Activated naive CD4-positive, alpha-beta T cell (primary cell): ENCODE measurements around the gene SIRPA.
"Not testable (repeated sequence)": the region's sequence is repeated elsewhere in the genome, so short reads cannot be mapped to it uniquely, and the experiment has no call there.

Source experiments
- DNase-seq, 4 experiments: peaks; one replicate each; lab custom pipeline; 2025; lab: John Stamatoyannopoulos, UW

The SIRPA gene

DNA sequence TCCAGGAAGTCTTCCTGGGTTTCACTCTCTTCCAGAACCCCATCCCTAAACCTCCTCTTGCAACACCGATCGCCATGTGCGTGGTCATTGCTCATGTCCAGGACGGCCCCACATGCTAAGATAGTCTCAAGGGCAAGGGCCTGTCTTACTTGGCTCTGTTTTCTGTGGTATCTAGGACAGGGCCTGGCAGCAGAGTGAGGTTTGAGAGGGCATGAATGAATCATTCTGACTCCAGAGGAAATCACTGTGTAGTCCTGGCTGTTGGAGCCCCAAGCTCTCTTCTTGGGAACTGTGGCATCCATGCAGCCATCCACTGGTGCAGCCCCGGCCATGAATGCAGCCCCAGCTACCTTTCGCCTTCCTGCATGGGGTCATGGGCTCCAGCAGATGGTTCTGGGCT, 12.4 kb downstream of the SIRPA start:
- no peak for DNase-seq

DNA sequence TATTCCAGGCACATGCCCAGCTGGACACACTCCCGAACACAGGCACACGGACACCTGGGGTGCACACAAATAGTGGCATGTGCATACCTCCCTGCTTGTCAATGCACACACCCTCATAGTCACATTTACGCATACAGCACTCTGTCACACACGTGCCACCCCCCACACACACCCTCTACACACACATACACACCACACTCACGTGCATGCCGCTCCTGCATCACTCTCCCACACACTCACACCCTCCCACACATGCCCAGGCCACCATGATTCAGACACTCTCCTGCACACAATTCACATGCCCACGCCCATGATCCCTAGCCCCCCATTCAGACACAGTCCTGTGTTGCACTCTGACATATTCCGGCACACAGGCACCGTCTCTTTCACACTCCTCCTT, 13.0 kb downstream of the SIRPA start:
- DNase-seq: no peak

DNA sequence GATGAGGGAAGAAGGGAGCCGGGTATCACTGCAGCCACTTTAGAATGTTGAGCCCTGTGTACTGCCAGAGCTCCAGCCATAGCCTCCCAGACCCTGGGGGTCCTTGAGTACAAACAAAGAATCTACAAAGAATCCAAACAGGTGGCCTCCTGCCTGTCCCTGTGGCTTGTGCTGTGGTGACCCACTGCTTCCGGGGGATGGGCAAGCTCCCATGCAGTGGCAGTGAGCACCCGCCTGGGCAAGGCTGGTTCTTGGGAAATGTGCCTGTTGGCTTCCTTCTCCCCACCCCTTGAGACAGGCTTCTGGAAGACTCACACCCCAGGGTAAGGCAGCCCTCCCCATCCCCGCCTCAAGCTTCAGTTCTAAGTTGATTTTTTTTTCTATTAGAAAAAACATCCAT, 13.9 kb downstream of the SIRPA start:
- no peak for DNase-seq

DNA sequence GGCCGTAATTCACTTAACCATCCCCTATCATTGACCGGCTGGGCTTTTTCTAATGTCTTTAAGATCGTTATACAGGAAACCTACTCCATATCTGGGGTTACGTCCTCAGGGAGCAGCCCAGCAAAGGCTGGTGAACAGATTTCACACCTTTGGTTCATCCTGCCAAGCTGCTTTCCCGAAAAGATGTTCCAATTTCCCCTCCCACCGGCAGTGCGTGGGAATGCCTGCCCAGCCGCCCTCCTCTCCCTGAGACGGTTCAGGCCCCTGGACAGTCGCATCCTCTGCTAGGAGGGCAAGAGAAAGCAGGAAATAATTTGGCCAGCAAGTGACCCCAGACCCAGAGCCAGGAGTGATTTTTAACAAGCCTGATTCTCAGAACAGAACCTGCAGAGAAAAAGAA, 16.3 kb downstream of the SIRPA start:
- DNase-seq: no peak

DNA sequence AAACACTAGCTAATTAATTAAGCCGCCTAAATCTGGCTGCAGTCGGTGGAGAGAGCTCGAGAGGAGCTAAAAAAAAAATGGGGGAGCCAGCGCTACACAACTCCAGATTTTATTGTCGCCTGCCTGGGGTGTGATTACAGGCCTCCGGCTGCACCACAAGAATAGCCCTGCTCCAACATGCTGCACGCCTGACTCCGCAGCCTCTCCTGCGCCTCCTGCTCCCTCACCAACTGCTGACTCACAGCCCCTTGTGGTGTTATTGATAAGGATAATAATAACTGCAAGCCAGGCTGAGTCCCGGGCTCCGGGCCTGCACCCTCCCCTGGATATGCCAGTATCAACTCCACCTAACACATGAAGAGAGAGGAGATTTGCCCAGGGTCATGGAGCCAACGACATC, 16.8 kb downstream of the SIRPA start:
- no peak for DNase-seq

DNA sequence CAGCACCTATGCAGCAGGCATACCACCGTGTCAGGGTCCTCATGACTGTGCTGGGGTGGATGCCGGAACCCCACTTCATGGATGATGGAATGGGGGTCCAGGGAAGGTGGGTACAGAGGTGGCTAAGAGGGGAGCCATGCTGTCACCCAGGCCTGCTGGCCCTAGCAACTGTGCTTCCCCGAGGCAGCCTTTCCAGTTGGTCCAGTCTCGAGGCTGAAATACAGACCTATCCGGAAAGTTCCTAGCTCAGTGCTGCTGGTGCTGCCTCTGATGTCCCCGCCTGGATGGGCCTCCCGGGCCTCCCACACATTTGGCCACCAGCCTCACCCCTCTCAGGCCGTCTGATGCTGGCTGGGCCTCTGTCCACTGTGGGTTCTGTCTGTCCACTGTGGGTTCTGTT, 17.4 kb downstream of the SIRPA start:
- DNase-seq: no peak

DNA sequence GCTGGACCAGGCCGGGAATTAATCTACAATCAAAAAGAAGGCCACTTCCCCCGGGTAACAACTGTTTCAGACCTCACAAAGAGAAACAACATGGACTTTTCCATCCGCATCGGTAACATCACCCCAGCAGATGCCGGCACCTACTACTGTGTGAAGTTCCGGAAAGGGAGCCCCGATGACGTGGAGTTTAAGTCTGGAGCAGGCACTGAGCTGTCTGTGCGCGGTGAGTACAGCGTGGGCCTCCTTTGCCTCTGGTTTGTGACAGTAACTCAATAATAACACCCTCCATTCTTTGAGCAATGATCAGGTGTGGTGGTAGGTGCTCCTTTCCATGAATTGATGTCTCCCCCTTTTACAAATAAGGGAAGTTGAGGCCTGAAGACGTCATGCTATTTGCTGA, 20.0 kb downstream of the SIRPA start:
- not testable (repeated sequence) for DNase-seq

DNA sequence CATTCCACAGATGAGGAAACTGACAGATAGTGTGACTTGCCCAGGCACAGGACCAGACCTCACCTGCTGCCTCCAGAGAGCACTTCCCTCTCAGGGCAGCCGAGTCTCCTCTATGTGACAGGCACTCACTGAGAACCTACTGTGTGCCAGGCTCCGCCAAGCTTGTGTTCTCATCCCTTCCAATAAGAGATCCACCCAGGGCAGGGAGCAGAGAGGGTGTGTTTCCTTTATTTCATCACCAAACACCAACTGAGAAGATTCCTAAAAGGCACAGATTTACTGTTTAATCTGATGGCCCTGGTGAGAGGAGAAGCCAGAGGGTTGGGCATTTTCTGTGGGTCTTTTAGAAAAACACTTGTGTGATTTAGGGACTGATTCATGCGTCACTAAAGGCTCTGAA, 20.5 kb downstream of the SIRPA start:
- DNase-seq: no peak

DNA sequence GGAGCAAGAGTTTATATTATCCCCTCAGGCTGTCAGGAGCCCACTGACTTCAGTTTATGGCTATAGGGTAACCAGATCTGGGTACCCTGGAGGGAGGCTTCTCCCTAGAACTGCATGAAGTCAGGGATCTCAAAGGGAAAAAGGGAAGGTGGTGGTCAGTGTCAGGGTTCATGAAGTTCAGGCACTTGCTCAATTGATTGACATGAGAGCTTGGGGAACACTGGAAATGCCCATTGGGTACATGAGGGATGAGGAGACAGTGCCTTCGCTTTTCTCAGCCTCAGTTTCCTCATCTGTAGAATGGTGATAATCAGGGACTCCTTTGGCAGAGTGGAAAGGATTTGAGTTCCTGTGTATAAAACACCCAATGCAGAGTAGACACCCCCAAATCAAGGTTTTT, 22.6 kb downstream of the SIRPA start:
- DNase-seq: no peak

DNA sequence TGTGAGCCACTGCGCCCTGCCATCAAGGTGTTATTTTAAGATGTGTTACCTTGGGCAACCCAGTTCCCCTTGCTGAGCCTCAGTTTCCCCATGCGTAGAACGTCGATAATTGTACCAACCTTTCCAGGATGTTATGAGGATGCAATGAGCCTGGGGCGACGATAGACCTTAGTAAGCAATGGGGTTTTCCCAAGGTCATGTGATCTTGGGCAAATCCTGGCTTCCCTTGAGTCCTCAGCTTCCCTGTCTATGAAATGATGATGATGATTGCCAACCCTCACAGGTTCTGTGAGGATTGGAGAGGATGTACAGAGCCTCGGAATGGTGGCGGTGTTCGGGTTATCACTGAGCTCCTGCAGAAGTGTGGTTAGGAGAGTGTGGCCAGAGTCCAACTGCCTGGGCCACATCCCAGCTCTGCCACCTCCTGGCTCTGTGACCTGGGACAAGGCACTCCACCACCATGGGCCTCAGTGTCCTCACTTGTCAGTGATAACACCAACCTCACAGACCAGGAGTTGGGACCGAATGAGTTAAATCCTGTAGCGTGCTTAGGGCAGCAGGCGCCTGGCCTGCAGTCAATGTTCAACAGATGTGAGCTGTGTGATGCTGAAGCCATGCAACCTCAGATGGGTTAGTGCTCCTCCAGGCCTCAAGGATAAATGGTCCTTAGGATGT, 23.4 kb downstream of the SIRPA start:
- no peak for DNase-seq

DNA sequence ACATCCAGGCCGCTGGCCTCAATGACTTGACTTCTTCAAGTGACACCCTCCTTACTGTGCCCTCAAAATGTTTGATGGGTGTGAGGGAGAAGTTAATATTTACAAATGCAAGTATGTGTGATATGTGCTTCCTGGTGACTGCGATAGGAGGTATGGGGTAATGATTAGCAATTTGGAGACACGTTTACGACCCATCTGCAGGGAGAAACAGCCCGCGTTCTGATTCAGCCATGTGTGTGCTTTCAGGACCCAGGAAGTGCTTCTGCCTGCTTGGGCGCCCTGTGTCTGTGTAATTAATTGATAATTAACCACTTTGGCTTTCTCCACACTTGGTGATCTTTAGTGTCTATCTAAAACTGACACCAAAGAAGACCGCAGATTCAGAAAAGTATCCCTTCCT, 25.0 kb downstream of the SIRPA start:
- no peak for DNase-seq

DNA sequence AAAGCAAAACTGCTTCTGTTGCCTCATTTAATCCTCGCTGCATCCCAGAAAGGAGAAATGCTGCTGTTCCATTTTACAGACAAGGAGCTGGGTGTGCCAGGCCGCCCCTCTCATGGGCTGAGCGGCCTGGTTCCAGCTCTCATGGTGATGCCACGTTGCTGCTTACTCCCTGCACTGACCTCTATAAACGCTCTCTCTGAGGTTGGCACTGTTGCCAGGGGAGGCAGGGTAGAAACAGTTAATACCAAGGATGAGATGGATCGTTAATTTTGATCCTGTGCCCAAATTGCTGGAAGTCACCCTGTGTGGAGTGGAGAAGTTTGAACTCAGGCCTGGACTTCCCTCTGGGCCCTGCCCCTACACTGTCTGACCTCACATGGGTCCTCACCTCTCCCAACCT, 25.6 kb downstream of the SIRPA start:
- DNase-seq: no peak

DNA sequence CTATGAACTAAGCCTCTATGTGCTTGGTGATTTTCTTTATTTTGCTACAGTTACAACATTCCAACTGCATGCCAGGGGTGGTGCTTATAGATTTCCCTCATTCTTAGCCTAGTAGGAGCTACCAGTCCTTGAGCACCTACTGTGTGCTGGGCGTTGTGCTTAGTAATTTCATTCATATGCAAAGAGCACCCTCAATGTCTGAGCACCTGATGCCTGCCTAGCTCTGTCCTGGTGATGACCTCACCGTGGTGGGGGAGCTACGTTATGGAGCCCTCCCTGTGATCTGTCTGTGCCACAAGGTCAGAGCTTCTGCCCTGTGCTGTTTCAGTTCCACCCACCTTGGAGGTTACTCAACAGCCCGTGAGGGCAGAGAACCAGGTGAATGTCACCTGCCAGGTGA, 26.8 kb downstream of the SIRPA start:
- not testable (repeated sequence) for DNase-seq

DNA sequence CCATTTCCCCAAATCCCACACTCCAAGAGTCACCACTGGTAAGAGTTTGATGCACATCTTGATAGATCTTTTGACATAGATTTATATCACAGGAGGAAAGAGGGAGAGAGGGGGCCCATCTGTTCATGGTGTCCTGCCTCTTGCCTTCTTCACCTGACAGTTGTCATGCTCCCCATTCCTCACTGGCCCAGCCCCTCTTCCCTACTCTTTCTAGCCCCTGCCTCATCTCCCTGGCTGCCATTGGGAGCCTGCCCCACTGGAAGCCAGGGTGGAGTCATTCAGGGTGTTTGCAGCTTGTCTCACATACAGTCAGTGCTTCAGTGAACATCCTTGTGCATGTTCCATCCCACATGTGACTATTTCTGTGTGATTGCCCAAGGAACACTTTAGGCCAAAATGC, 27.6 kb downstream of the SIRPA start:
- no peak for DNase-seq

DNA sequence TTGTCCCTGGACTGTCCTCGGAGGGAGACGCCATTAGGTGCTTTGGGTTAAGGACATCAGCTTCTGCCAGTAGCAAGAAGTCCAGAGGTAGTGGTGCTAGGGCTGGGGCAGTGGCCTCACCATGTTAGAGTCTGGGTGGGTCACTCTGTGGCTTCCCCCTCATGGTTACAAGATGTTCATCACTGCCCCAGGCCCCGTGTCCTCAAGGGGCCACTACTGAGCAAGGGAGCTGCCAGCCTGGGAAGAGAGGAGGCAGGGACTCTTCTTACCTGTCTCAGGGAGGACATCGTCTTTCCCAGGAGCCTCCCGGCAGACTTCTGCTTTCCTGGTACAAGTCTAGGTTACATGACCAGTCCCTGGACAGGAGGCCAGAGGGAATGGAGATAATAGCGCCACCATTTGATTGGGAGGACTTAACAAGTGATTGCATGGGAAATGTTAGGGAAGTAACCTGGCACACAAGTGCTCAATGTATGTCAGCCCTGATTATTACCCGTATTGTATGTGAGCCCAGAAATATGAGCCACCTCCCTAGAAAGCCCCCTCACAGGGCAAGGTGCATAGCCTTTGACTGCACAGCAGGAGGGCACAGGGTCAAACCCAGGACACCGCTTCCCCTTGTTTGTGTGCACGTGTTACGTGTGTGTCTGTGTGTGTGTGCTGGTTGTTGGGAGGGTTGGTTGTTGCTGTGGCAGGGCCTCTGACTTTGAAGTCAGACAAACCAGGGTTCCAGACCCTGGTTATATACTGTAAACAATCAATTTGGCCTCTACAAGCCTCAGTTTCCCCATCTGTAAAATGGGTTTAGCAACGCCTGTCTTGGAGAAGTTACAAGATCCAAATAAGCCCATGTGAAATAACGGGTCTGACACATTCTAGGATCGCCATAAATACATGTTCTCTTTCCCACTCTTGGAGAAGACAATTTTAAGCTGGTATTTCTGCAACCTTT, 30.0 kb downstream of the SIRPA start:
- no peak for DNase-seq

DNA sequence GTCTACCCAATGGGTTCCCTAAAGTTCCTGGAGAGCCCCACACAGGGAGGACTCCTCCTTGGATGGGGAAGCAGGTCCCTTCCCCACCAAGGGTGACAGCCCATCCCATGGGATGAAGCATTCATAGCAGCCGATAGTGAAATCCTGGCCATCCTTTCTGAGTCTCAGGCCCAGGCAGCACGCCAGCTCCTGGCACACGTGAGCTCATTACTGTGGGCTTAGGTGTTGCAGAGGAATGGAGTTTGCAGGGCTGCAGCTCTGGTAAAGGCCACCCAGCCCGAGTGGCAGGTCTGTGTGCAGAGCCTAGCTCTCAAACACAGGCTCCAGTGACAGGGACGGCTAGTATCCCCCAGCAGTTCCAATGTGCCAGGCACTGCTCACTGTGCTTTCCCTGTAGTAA, 31.0 kb downstream of the SIRPA start:
- DNase-seq: no peak

DNA sequence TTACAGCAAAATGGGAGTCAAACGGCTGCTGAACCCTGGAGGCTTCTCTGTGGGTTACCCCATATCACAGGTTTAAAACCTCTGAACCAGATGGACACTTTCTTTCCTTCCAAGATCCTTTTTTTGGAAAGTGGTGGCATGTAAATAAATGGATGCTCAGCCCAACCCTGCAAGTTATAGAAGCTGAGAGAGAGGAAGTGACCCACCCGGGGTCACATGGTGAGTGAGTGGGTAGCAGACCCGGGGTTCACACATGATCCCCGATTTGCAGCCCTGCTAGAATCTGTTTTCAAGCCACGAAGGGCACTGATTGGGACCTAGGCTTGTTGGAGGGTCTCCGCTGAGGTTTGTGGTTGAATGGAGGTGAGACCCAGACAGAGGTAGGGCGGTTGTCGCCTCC, 32.0 kb downstream of the SIRPA start:
- DNase-seq: no peak

DNA sequence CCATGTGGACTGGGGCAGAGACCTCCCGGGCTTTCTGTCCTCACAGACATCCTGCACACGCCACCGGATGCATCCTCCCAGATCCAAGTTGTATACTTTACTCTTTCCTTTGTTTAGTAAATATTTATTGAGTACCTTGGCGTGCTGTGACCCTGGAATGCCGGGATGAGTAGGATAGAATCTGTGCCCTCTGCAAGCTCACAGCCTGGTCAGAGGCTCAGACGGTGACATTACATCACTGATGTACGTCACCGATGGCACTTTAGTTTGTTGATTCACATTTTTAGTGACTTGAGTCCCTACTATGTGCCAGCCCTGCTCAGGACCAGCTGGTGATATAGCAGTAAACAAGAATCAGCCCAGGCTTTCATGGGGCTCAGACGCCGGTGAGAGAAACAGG, 32.9 kb downstream of the SIRPA start:
- no peak for DNase-seq

DNA sequence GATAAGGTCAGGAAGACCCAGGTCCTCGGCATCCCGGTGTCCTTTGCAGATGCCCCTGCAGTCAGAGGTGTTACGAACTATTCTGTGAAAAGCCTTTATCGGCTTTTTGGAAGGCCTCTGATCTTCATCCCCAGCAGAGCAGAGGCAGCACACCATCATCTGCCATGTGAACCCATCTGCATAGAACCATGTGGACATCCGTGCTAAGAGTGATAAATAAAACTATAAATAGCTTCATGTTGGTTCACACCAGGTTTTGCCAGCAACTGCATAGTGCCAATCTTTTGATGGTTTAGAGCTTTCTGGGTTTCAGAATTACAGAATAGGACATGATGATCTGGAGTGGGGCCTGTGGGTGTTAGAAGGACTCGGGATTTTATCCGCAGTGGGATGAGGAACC, 33.6 kb downstream of the SIRPA start:
- DNase-seq: no peak

DNA sequence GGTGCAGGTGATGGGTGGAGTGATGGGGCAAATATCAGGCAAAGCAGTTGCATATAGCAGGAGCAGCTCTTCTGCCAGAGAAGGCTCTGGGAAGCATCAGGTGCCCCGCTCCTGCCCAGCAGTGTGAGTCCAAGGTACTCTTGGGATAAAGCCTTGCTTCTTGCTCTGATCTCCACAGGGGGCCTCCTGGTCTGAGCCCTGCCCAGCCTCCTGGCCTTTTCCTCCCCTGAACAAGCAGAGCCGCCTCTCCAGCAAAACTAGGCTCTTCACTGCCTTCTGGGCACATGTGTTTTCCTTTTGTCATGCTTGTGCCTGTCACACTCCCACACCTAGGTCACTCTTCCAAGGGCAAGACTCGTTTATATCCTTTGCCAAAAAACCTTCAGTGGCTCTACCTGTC, 34.3 kb downstream of the SIRPA start:
- no peak for DNase-seq

DNA sequence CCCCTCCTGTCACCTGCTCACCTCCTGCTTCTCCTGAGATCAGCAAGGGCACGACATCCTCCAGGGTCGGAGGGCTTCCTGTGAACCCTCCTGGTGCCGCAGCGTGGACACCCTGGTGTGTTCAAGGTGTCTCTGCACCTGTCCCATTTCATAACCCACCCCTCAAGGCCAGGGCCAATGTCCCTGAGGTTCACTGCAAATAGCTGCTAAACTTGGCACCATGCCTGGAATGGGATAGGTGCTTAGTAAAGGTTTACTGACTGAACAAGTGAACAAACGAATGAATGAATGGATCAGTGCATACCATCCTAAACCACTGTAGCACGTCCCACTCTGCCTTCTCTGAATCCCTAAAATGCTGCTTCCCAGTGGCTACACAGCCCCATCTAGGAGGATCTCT, 35.0 kb downstream of the SIRPA start:
- no peak for DNase-seq

DNA sequence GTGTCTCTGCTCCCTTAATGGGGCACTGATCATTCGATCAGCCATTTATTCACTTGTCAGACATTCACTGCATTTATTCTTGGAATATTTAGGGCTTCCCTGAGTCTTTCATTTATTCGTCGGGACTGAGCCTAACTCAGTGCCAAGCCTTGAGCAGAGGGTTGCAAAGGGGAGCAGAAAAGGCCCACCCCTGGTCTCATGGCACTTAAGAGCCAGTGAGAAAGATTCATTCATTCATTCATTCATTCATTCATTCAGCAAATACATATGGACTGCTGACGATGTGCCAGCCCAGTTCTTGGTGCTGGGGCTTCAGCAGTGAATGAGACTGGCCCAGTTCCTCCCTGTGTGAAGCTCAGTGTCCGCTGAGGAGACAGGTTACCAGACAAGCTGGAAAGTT, 36.6 kb downstream of the SIRPA start:
- no peak for DNase-seq

DNA sequence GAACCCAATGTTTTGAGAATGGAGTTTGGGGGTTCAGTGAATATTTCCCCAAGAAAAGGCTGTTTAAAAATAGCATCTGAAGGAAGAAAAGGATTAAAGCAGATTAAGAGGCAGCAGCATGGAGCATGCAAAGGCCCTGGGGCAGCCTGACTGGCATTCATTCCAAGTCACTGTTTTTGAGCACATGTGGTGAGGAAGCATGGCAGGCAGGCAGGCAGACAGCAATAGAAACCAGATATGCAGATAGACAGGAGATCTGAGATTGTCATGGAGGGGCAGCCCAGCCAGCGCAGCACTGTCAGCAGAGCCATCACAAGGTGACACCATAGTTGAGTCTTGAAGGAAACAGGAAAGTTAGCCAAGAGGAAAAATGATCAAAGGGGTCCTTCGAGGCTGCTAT, 37.8 kb downstream of the SIRPA start:
- DNase-seq: no peak

DNA sequence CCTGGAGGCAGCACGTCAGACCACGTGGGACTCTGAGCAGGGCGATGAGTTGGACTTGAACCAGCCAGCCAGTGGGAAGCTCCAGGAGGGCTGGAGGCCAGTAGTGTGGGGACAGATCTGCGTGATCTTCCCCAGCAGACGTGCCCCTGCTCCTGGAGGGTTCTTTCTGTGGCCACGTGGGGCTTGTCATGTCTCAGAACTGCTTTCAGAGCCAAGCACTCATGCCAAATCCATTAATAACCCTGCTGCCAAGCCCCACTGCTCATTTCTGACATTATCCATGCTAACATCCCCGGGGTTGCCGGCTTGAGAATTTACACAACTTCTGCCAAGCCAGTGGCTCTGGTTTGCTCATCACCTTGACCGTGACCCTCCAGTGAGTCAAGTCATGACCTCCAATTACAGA, 38.3 kb downstream of the SIRPA start:
- DNase-seq: no peak
